HCT116 (cell line): ENCODE data around the gene POLN. TPM values are rescaled to one million over a fixed set of nuclear protein-coding genes. Genes with fewer than 3 reads are reported as not detected.

ENCODE experiments used
- ATAC-seq: fragments of 200-7000 bp; cut with Tn5 transposase; 2 replicates; pipeline ENCODE4 v1.9.1; 2020; ENCODE audit warnings: mild to moderate bottlenecking, moderate library complexity
- BruUV-seq: library from RNA; stranded (reverse); fragments of 400-500 nt; replicated peaks from 2 replicates; lab custom pipeline; 2021; lab: Mats Ljungman, UMichigan
- CTCF ChIA-PET: fragments of 300-600 bp; sonication (Branson Sonifier 250); formaldehyde crosslinking; loops from one replicate; lab custom pipeline; 2021; ENCODE audit warnings: antibody characterized with exemption; lab: Charles Lee
- POLR2A ChIA-PET: fragments of 300-600, 350-600 bp; sonication (Branson Sonifier 250); formaldehyde crosslinking; loops from one replicate; lab custom pipeline; 2021; ENCODE audit warnings: antibody characterized with exemption; lab: Charles Lee
- RAD21 ChIA-PET, 2 experiments: fragments of 300-600 bp; sonication (Branson Sonifier 250); formaldehyde crosslinking; loops; one replicate each; lab custom pipeline; 2023; ENCODE audit warnings: low total read pairs in 2 of 2; ENCODE audit not compliant: uncharacterized antibody in 2 of 2, unreplicated experiment in 2 of 2, low non-redundant PET in 1 of 2; lab: Charles Lee
- DNase-seq: peaks from one replicate; pipeline ENCODE4 v3.0.0-alpha.2; 2010; ENCODE audit warnings: low read depth, low spot score
- H2AFZ ChIP-seq: fragments of 200-600 bp; shearing (Covaris generic), sonication (generic); 2 replicates; pipeline ENCODE4 v1.6.1; 2017; ENCODE audit warnings: low read depth, mixed run types, mixed read lengths, antibody characterized with exemption, low read length; ENCODE audit not compliant: poor library complexity, severe bottlenecking
- H3K27ac ChIP-seq: 2 replicates; pipeline ENCODE4 v1.5.1; 2012; ENCODE audit warnings: low read depth, low read length
- H3K27me3 ChIP-seq: fragments of 200-600 bp; sonication (generic); 2 replicates; pipeline ENCODE4 v1.6.1; 2016; ENCODE audit warnings: mixed run types, low read length, mixed read lengths; ENCODE audit not compliant: insufficient read depth
- H3K36me3 ChIP-seq, 2 experiments: fragments of 200-500 bp in 1 of 2; fragments of 200-600 bp in 1 of 2; sonication (Bioruptor generic) in 1 of 2; sonication (generic) in 1 of 2; 2 replicates each; pipeline versions ENCODE4 v1.5.1 to v1.6.1; 2014 to 2016; ENCODE audit warnings: low read length in 2 of 2, inconsistent platforms in 1 of 2, mixed read lengths in 1 of 2, mixed run types in 1 of 2; ENCODE audit not compliant: insufficient read depth in 2 of 2, control insufficient read depth in 1 of 2
- H3K4me1 ChIP-seq, 2 experiments: fragments of 200-600 bp in 1 of 2; sonication (generic) in 1 of 2; 2 replicates each; pipeline versions ENCODE4 v1.5.1 to v1.6.1; 2012 to 2017; ENCODE audit warnings: low read length in 2 of 2, inconsistent platforms in 1 of 2, mild to moderate bottlenecking in 1 of 2, mixed read lengths in 1 of 2, mixed run types in 1 of 2, moderate library complexity in 1 of 2; ENCODE audit not compliant: insufficient read depth in 2 of 2, control insufficient read depth in 1 of 2
- H3K4me2 ChIP-seq: fragments of 200-600 bp; sonication (generic); 2 replicates; pipeline ENCODE4 v1.6.1; 2017; ENCODE audit warnings: mixed run types, low read length, mixed read lengths
- H3K4me3 ChIP-seq, 2 experiments: fragments of 200-600 bp in 1 of 2; sonication (generic) in 1 of 2; replicated peaks in 1 of 2; 2 replicates each; pipeline ENCODE4 v1.5.1; 2011 to 2016; ENCODE audit warnings: low read length in 2 of 2, control low read depth in 1 of 2, low read depth in 1 of 2, mild to moderate bottlenecking in 1 of 2, mixed read lengths in 1 of 2, mixed run types in 1 of 2
- H3K79me2 ChIP-seq: fragments of 200-600 bp; sonication (generic); 2 replicates; pipeline ENCODE4 v1.6.1; 2017; ENCODE audit warnings: mild to moderate bottlenecking, mixed run types, low read length, moderate library complexity, mixed read lengths; ENCODE audit not compliant: insufficient read depth
- H3K9ac ChIP-seq: fragments of 200-600 bp; sonication (generic); 2 replicates; pipeline ENCODE4 v1.6.1; 2016; ENCODE audit warnings: low read length, mixed read lengths
- H3K9me2 ChIP-seq: fragments of 200-600 bp; sonication (generic), shearing (Covaris generic); 2 replicates; pipeline ENCODE4 v1.6.1; 2017; ENCODE audit warnings: mixed run types, mild to moderate bottlenecking, moderate library complexity; ENCODE audit not compliant: insufficient read depth
- H3K9me3 ChIP-seq, 2 experiments: fragments of 200-500 bp in 1 of 2; fragments of 200-600 bp in 1 of 2; sonication (Bioruptor generic) in 1 of 2; sonication (generic) in 1 of 2; 2 replicates each; pipeline ENCODE4 v1.6.1; 2014 to 2017; ENCODE audit warnings: low read length in 2 of 2, mixed read lengths in 2 of 2, inconsistent platforms in 1 of 2, low read depth in 1 of 2, mild to moderate bottlenecking in 1 of 2, mixed run types in 1 of 2, moderate library complexity in 1 of 2; ENCODE audit not compliant: control insufficient read depth in 1 of 2, insufficient read depth in 1 of 2
- H4K20me1 ChIP-seq: fragments of 200-600 bp; sonication (generic), shearing (Covaris generic); 2 replicates; pipeline ENCODE4 v1.6.1; 2017; ENCODE audit warnings: mixed run types, mild to moderate bottlenecking, moderate library complexity; ENCODE audit not compliant: insufficient read depth
- ELF1 ChIP-seq: IDR thresholded peaks from 2 replicates; pipeline ENCODE4 v1.6.1; 2012; ENCODE audit warnings: low read depth, borderline replicate concordance
- POLR2AphosphoS5 ChIP-seq: IDR thresholded peaks from 2 replicates; pipeline ENCODE4 v1.6.1; 2011; ENCODE audit warnings: mild to moderate bottlenecking, low read depth, low read length, moderate library complexity
- REST ChIP-seq: IDR thresholded peaks from 2 replicates; pipeline ENCODE4 v1.6.1; 2012; ENCODE audit warnings: low read depth
- YY1 ChIP-seq: IDR thresholded peaks from 2 replicates; pipeline ENCODE4 v1.6.1; 2011; ENCODE audit warnings: low read length, low read depth, moderate library complexity, mild to moderate bottlenecking; ENCODE audit not compliant: insufficient replicate concordance; ENCODE audit errors: extremely low read depth
- ZBTB33 ChIP-seq: IDR thresholded peaks from 2 replicates; pipeline ENCODE4 v1.6.1; 2011; ENCODE audit warnings: mild to moderate bottlenecking, low read length, moderate library complexity; ENCODE audit not compliant: insufficient replicate concordance; ENCODE audit errors: extremely low read depth
- ZFX ChIP-seq: fragments of 450-650 bp; IDR thresholded peaks from 2 replicates; pipeline ENCODE4 v1.6.1; 2017
- intact Hi-C: fragments of 100-400 bp; cut with micrococcal nuclease; formaldehyde crosslinking; loops from 2 replicates; pipeline ENCODE4 v1.10.0; 2022
- total RNA-seq: library from RNA; stranded (reverse); gene quantifications from one replicate; pipeline ENCODE4 v1.2.1, GENCODE V29; 2021; ENCODE audit not compliant: unreplicated experiment

Gene POLN
- total RNA-seq, 1 experiment from 2014 or later = 3.1 TPM

- Histone ChIP-seq H3K4me3 (no peak overlapping the region), H3K27ac (no peak overlapping the region), H3K9me2 (no peaks in the 10 kb centered on the region), H4K20me1 (no peaks in the 10 kb centered on the region), H3K27me3 (no peaks in the 10 kb centered on the region), H3K4me2 (no peak overlapping the region), H2AFZ (no peak overlapping the region), H3K9me3 (no peaks in the 10 kb centered on the region), H3K9ac (no peak overlapping the region), H3K79me2 (no peaks in the 10 kb centered on the region), H3K4me1 (peaks cover 19 to 21% of the 10 kb centered on the region in 2 experiments), H3K36me3 (no peaks in the 10 kb centered on the region)
- intact Hi-C loops = no loop called here
- ATAC-seq (no peak), DNase-seq (no peak)
- CTCF ChIA-PET = no interaction called here
- RAD21 ChIA-PET = no interaction called here
- BruUV-seq = no TSS peak
- TF ChIP-seq ZFX = no peak
- TF ChIP-seq YY1 = no peak
- TF ChIP-seq ZBTB33 = no peak
- TF ChIP-seq POLR2AphosphoS5 = no peak
- TF ChIP-seq REST = no peak
- no peak for TF ChIP-seq ELF1
- POLR2A ChIA-PET = no interaction called here
Observed at GRCh38 chr4:2092669-2093053, 149.3 kb downstream of the POLN start.
